Measurements from ENCODE around the gene PGD.

Gene PGD

DNA sequence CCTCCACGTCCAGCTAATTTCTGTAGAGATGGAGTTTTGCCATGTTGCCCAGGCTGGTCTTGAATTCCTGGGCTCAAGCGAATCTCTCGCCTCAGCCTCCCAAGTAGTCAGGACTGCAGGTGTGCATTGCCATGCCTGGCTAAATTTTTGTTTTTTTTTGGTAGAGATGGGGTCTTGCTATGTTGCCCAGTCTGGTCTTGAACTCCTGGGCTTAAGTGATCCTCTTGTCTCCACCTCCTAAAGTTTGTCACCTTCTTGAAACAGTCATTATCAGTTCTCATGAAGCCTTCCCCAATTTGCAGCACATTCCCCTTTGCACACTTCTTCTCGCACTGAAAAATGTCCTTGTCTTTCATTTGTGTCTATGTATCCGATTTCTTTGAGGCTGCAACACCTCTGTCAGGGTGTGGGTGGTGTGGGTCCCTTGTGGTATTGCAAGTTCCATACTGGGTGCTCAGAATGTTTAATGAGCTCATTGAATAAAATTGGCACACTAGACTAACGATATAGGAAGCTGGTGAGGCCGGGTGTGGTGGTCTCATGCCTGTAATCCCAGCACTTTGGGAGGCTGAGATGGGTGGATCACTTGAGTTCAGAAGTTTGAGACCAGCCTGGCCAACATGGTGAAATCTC lies 48.0 kb downstream of the PGD start:
- TF ChIP-seq, protein P1, sequence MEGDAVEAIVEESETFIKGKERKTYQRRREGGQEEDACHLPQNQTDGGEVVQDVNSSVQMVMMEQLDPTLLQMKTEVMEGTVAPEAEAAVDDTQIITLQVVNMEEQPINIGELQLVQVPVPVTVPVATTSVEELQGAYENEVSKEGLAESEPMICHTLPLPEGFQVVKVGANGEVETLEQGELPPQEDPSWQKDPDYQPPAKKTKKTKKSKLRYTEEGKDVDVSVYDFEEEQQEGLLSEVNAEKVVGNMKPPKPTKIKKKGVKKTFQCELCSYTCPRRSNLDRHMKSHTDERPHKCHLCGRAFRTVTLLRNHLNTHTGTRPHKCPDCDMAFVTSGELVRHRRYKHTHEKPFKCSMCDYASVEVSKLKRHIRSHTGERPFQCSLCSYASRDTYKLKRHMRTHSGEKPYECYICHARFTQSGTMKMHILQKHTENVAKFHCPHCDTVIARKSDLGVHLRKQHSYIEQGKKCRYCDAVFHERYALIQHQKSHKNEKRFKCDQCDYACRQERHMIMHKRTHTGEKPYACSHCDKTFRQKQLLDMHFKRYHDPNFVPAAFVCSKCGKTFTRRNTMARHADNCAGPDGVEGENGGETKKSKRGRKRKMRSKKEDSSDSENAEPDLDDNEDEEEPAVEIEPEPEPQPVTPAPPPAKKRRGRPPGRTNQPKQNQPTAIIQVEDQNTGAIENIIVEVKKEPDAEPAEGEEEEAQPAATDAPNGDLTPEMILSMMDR (IDR thresholded peaks at IDR 0.05; ENCODE audit: low read depth, low read length, missing control alignments): no peak
- H3K4me3 ChIP-seq (replicated peaks; ENCODE audit: low read depth, low read length): no peak overlapping the region
- DNase-seq (ENCODE audit: extremely low read depth, low read depth): no peak

DNA sequence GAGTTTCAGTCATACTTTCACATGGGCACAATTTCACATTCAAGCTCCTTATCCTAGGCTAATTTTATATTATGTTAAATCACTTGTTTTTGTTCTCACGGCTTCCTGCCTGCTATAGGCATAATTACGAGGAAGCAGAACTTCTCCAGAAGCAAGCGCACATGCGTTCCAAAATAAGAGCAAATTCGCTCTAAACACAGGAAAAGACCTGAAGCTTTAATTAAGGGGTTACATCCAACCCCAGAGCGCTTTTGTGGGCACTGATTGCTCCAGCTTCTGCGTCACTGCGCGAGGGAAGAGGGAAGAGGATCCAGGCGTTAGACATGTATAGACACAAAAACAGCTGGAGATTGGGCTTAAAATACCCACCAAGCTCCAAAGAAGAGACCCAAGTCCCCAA lies 50.9 kb downstream of the PGD start, which contains the start of gene CORT:
Gene CORT (plus strand): TSS at position 281 of the 400 bp plus-strand sequence. CDS start 193 bp downstream, outside the sequence.
- TF ChIP-seq, protein P1 (IDR thresholded peaks at IDR 0.05; ENCODE audit: low read depth, low read length, missing control alignments): no peak
- DNase-seq (ENCODE audit: extremely low read depth, low read depth): no peak
- H3K4me3 ChIP-seq (replicated peaks; ENCODE audit: low read depth, low read length): no peak within 1 kb of the TSS

DNA sequence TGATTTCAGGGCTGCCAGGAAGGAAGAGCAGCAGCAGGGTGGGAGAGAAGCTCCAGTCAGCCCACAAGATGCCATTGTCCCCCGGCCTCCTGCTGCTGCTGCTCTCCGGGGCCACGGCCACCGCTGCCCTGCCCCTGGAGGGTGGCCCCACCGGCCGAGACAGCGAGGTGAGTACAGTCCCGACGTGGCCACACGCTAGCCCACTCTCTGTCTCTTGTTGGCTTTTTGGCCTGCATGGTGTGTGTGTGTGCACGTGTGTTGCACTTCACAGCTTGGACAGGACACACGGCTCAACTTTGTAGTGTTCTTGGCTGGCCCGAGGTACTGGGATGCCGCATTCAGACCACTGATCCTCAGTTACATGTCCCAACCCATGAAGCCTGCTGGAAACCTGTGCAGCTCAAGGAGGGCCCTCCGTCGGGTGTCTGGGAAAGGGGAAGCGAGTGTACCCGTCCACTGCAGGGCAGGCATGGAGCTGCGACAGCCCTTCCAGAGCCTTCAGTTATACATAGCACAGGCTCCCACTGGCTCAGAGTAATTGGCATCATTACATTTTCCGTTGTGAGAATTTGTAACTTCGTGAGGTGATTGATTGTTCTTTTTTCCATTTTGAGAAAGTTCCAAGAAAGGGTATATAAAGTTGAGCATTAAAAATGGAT lies 51.4 kb downstream of the PGD start:
- TF ChIP-seq, protein P1 (IDR thresholded peaks at IDR 0.05; ENCODE audit: low read depth, low read length, missing control alignments): no peak
- no peak for DNase-seq (ENCODE audit: extremely low read depth, low read depth)
- no peak overlapping the region for H3K4me3 ChIP-seq (replicated peaks; ENCODE audit: low read depth, low read length)

DNA sequence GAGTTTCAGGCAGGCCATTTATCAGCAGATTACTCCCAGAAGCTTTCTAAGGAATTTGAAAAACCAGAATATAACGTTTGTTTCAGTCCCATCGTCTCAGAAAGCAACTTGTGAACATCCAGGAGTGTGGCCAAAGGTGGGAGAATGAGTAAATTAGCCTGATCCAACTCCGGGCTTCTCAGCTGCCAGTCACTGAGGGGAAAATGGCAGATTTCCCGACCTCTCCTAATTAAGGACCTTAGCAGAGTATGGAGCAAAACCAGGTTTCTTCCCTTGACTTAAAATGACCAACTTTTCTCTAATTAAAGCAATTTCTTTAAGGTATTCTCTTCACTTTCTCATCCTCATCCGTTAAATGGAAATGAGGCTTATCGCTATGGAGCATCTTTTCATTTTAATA lies 52.0 kb downstream of the PGD start:
- no peak for DNase-seq (ENCODE audit: extremely low read depth, low read depth)
- no peak overlapping the region; the same call in 1 of the 2 replicates for H3K4me3 ChIP-seq (replicated peaks; ENCODE audit: low read depth, low read length)
- TF ChIP-seq, protein P1 (IDR thresholded peaks at IDR 0.05; ENCODE audit: low read depth, low read length, missing control alignments): no peak

DNA sequence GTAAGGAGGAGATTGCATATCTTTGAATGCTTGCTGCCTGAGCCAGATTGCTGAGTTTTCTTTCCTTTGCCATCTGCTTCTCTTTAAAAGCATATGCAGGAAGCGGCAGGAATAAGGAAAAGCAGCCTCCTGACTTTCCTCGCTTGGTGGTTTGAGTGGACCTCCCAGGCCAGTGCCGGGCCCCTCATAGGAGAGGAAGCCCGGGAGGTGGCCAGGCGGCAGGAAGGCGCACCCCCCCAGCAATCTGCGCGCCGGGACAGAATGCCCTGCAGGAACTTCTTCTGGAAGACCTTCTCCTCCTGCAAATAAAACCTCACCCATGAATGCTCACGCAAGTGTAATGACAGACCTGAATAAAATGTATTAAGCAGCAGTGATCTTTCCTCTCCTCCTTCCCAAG lies 52.4 kb downstream of the PGD start:
- no peak for DNase-seq (ENCODE audit: extremely low read depth, low read depth)
- TF ChIP-seq, protein P1 (IDR thresholded peaks at IDR 0.05; ENCODE audit: low read depth, low read length, missing control alignments): no peak
- peak overlapping the region; percentile 14 for H3K4me3 ChIP-seq (replicated peaks; ENCODE audit: low read depth, low read length)

DNA sequence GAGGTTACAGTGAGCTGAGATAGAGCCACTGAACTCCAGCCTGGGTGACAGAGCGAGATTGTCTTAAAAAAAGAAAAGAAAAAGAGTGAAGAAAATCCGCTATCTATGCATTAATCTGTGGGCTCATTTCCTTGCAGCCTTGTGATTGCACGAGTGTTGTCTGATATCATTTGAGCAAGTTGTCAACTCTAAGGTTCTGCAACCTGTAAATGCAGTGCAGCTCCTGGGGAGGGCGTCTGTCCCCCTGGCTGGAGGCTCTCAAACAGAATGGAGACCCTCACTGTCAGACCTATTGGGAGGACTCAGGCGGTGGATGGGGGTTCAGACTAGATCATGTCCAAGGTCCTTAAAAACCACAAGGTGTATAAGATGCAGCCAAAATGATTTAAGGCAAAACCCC lies 57.2 kb downstream of the PGD start:
- TF ChIP-seq, protein P1 (IDR thresholded peaks at IDR 0.05; ENCODE audit: low read depth, low read length, missing control alignments): no peak
- DNase-seq (ENCODE audit: extremely low read depth, low read depth): no peak
- no peak overlapping the region for H3K4me3 ChIP-seq (replicated peaks; ENCODE audit: low read depth, low read length)

Data from HFF-Myc (cell line).